BJ (cell line): Measurements from ENCODE around the gene ZNF555. TPM values are rescaled to one million over a fixed set of nuclear protein-coding genes. Genes with fewer than 3 reads are reported as not detected.

Experiments used
- CTCF ChIA-PET: fragments of 350-600 bp; formaldehyde crosslinking; extraction: SDS; loops from one replicate; lab custom pipeline; 2021; ENCODE audit warnings: antibody characterized with exemption, inconsistent platforms; lab: Yijun Ruan, JAX
- POLR2A ChIA-PET: fragments of 300-600 bp; sonication (Branson Sonifier 250); formaldehyde crosslinking; extraction: SDS; loops from one replicate; lab custom pipeline; 2021; ENCODE audit warnings: antibody characterized with exemption; lab: Charles Lee
- DNase-seq: peaks from one replicate; pipeline ENCODE4 v3.0.0-alpha.2; 2011; ENCODE audit warnings: low read depth
- H3K27me3 ChIP-seq: 2 replicates; pipeline ENCODE4 v1.6.0; 2011; ENCODE audit warnings: low read length; ENCODE audit not compliant: control insufficient read depth, insufficient read depth
- H3K36me3 ChIP-seq: 2 replicates; pipeline ENCODE4 v1.5.1; 2011; ENCODE audit warnings: low read length; ENCODE audit not compliant: control insufficient read depth, insufficient read depth
- H3K4me3 ChIP-seq: 2 replicates; pipeline ENCODE4 v1.5.1; 2011; ENCODE audit warnings: low read depth, mild to moderate bottlenecking, control low read depth, low read length
- polyA plus RNA-seq: library from polyadenylated mRNA; depleted of rRNA; stranded (reverse); fragments of >200 nt; gene quantifications from 2 replicates; pipeline ENCODE4 v1.2.3, GENCODE V29; 2011
- TF ChIP-seq, protein P1 (sequence below): IDR thresholded peaks from 2 replicates; pipeline ENCODE4 v1.5.1; 2011; ENCODE audit warnings: low read depth, mild to moderate bottlenecking, control low read depth, inconsistent platforms, low read length, moderate library complexity; ENCODE audit not compliant: insufficient read depth

Gene ZNF555
- polyA plus RNA-seq, 1 experiment: 3.0 TPM

DNA sequence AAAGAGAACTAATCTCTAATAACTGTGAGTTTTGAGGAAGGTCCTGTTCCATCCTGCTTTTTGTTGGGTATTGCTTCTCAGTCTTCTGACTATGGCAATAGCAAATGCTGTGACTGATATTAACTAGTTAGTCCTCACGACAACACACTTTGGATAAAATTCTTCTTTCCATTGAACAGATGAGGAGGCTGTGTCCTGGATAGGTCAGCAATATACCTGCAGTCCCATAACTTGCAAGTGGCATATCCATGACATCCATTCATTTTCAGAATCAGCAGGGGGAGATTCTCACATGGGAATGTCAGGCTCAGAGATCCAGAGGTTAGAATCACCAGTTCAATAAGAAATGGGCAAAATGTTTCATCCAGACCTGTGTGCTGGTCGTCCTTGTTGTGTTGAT is 14.3 kb upstream of the ZNF555 start:
- TF ChIP-seq, protein P1, sequence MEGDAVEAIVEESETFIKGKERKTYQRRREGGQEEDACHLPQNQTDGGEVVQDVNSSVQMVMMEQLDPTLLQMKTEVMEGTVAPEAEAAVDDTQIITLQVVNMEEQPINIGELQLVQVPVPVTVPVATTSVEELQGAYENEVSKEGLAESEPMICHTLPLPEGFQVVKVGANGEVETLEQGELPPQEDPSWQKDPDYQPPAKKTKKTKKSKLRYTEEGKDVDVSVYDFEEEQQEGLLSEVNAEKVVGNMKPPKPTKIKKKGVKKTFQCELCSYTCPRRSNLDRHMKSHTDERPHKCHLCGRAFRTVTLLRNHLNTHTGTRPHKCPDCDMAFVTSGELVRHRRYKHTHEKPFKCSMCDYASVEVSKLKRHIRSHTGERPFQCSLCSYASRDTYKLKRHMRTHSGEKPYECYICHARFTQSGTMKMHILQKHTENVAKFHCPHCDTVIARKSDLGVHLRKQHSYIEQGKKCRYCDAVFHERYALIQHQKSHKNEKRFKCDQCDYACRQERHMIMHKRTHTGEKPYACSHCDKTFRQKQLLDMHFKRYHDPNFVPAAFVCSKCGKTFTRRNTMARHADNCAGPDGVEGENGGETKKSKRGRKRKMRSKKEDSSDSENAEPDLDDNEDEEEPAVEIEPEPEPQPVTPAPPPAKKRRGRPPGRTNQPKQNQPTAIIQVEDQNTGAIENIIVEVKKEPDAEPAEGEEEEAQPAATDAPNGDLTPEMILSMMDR: no peak

GRCh38 chr19:2827840-2828489 is 13.3 kb upstream of the ZNF555 start:
- ChIA-PET POLR2A (no interaction called here), CTCF (no interaction called here)
- peaks cover 1% of the 10 kb centered on the region; the same call in 1 of the 2 replicates for H3K36me3 ChIP-seq
- no peak for DNase-seq
- H3K4me3 ChIP-seq: no peak overlapping the region
- no peaks in the 10 kb centered on the region for H3K27me3 ChIP-seq
- TF ChIP-seq, protein P1: no peak

More for the DNA sequence above, 14.3 kb upstream of the ZNF555 start:
- CTCF ChIA-PET: no interaction called here
- peaks cover 3% of the 10 kb centered on the region; the same call in 1 of the 2 replicates for H3K36me3 ChIP-seq
- no peak overlapping the region for H3K4me3 ChIP-seq
- POLR2A ChIA-PET: no interaction called here
- no peaks in the 10 kb centered on the region for H3K27me3 ChIP-seq
- no peak for DNase-seq

GRCh38 chr19:2834294-2834871 is 6.9 kb upstream of the ZNF555 start:
- TF ChIP-seq, protein P1: no peak
- POLR2A ChIA-PET: no interaction called here
- DNase-seq: no peak
- peaks cover 2% of the 10 kb centered on the region; the same call in 1 of the 2 replicates for H3K36me3 ChIP-seq
- H3K4me3 ChIP-seq: no peak overlapping the region
- H3K27me3 ChIP-seq: no peaks in the 10 kb centered on the region
- CTCF ChIA-PET: interaction anchor here (1.1 kb wide), 1 partner anchor 15 kb away, joined by 4 read pairs; the partner anchor contains the start of gene ZNF554

- POLR2A ChIA-PET: no interaction called here
- no peak for DNase-seq
- Histone ChIP-seq H3K27me3 (no peaks in the 10 kb centered on the region), H3K36me3 (peaks cover 2% of the 10 kb centered on the region; the same call in 1 of the 2 replicates), H3K4me3 (no peak overlapping the region)
- TF ChIP-seq, protein P1: no peak
- CTCF ChIA-PET: interaction anchor here (0.7 kb wide), 1 partner anchor 50 kb away, joined by 4 read pairs; no protein-coding TSS in a partner anchor
These were observed 3.8 kb upstream of the ZNF555 start for GRCh38 chr19:2837430-2837829.

DNA sequence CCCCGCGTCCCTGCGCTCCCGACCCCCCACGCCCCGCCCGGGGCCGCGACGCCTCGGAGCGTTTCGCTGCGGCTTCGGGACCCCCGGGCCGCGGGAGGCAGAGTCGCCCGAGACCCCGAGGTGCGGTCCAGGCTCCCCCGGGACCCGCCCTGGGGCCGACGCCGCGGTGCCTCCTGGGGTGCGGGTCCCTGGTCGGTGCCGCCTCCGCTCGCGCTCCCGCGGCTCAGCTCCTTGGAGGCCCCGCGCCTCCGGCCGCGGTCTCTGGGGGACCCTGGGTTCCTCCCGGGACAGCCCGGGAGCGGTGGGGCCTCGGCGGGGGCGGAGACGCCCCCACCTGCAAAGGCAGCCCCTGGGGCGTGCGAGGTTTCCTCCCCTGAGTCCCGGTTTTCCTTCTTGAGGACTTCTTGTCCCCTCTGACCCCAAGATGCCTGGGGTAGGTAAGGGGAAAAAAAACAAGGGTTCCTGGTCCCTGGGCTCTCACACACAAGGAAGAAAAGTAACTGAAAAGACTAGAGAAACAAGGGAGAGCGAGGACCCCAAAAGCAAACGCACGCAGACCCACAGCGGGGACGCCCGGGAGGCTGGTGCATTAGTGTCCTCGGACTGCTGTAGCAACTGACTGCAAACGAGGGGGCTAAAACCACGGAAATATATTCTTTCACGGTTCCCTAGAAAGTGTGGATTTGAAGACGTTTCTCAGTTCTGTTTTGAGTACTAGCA is 740 bp downstream of the ZNF555 start:
- POLR2A ChIA-PET: interaction anchor here (0.5 to 1.0 kb wide), 2 partner anchors 59 to 140 kb away, joined by 3 read pairs; partner anchors contain the start of gene ZNF57
- CTCF ChIA-PET: interaction anchor here (0.8 to 1.6 kb wide), 5 partner anchors 9 to 194 kb away, joined by 3 to 5 read pairs (median 3); partner anchors contain the start of gene ZNF554
- TF ChIP-seq, protein P1: no peak
- Histone ChIP-seq H3K27me3 (no peaks in the 10 kb centered on the region), H3K4me3 (peak overlapping the region; percentile 93), H3K36me3 (peaks cover 1% of the 10 kb centered on the region; the same call in 1 of the 2 replicates)
- no peak for DNase-seq
